Psoas muscle (tissue), 8 donors: ENCODE measurements around the gene TSPAN32. TPM values are rescaled to one million over a fixed set of nuclear protein-coding genes. Genes with fewer than 3 reads are reported as not detected.

Source experiments
- ATAC-seq, 4 donors: fragments of 200-7000 bp; cut with Tn5 transposase; one replicate each; pipeline ENCODE4 v1.9.1; 2020; ENCODE audit warnings: moderate library complexity in 3 of 4, mild to moderate bottlenecking in 2 of 4
- DNase-seq, 2 donors: peaks; one replicate each; pipeline ENCODE4 v3.0.0-alpha.2; 2020
- H3K27ac ChIP-seq: fragments of 200-600 bp; one replicate; pipeline ENCODE4 v1.8.0; 2022
- H3K27me3 ChIP-seq, 3 donors: fragments of 200-600 bp in 1 of 3; one replicate each; pipeline versions ENCODE4 v1.6.1 to v1.8.0; 2013 to 2022; ENCODE audit warnings: low read length in 2 of 3, mild to moderate bottlenecking in 2 of 3, moderate library complexity in 1 of 3; ENCODE audit not compliant: insufficient read depth in 3 of 3
- H3K36me3 ChIP-seq, 2 donors: fragments of 200-600 bp in 1 of 2; one replicate each; pipeline versions ENCODE4 v1.6.1 to v1.8.0; 2013 to 2022; ENCODE audit warnings: low read depth in 1 of 2, mild to moderate bottlenecking in 1 of 2, moderate library complexity in 1 of 2; ENCODE audit not compliant: insufficient read depth in 1 of 2
- H3K4me1 ChIP-seq: fragments of 200-600 bp; one replicate; pipeline ENCODE4 v1.8.0; 2022
- H3K4me3 ChIP-seq: fragments of 200-600 bp; one replicate; pipeline ENCODE4 v1.8.0; 2022; ENCODE audit warnings: mild to moderate bottlenecking
- H3K9me3 ChIP-seq: fragments of 200-600 bp; one replicate; pipeline ENCODE4 v1.8.0; 2022
- CTCF ChIP-seq: fragments of 200-600 bp; IDR thresholded peaks from one replicate; pipeline ENCODE4 v1.8.0; 2022; ENCODE audit warnings: antibody characterized with exemption
- WGBS, 3 donors: extraction: QIAGEN DNeasy Blood & Tissue Kit; methylation state at CpG; one replicate each; pipeline versions ENCODE4 v1.1.6 to v1.1.7; 2013; 5-methylcytosine and 5-hydroxymethylcytosine counted together
- intact Hi-C, 2 donors: fragments of 100-400 bp; cut with DNase I; formaldehyde crosslinking; loops; one replicate each; pipeline versions ENCODE4 v1.11.0 to v1.14.2; 2022
- polyA plus RNA-seq, 3 donors: library from polyadenylated mRNA; stranded (reverse); fragments of 200-250 nt; gene quantifications; one replicate each; pipeline ENCODE4 v1.2.3, GENCODE V29; 2013
- total RNA-seq, 4 donors: library from RNA; stranded (reverse); fragmentation: NEBNext Ultra II Directional in 2 of 4; extraction: Animal tissue kit (Norgen Biotek cat#: 25700) in 2 of 4; gene quantifications; one replicate each; pipeline versions ENCODE4 v1.2.1 to v1.2.4, GENCODE V29; 2021 to 2023
- donor health status: healthy with polysubstance abuse.
- donor health status: DM: no; HTN: no; CAD: no; lungs with moderate emphysema.
- donor health status: Bipolar disorder and iron deficiency.
- donor health status: healthy.
- donor health status: DM: yes; HTN: yes; CAD: no.
- donor health status: DM: no; HTN: no; CAD: no.
- donor health status: DM: no; HTN: no; CAD: no.
- donor health status: DM: yes; HTN: yes; CAD: no.

Gene TSPAN32
- total and polyA plus RNA-seq, 7 donors: 0.04 to 0.56 (median 0.21) TPM; not detected in 1

DNA sequence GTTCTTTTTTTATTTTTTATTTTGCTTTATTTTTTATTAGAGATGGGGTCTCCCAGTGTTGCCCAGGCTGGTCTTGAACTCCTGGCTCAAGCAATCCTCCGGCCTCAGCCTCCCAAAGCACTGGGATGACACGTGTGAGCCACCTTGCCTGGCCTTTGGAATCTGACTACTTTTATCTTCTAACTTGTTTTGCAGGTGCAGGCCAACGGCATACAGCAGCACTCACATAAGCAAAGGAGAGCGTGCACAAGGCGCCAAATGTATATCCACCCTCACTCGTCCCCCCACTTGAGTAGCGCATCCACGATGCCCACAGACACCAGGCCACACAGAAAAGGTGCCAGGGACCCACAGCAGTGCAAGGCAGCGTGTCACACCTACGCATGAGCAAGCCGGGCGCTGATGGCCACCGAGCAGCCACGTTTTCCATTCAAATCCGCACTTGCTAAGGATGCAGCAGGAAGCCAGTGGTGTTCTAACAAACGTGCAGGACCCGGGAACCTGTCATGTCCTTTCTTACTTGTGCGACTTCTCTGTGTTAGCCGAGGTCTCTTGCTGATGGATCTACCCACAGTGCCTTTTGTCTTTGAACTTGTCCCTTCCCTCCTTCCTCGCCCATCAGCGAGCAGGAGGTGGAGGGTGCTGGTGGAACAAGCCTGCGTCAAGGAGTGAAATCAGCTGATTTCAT is 37.3 kb upstream of the TSPAN32 start:
- Histone ChIP-seq H3K4me3 (no peak overlapping the region), H3K36me3 (no peaks in the 10 kb centered on the region), H3K27ac (no peak overlapping the region), H3K9me3 (no peaks in the 10 kb centered on the region), H3K4me1 (no peaks in the 10 kb centered on the region), H3K27me3 (peaks cover 0 to 74% (median 18%) of the 10 kb centered on the region in 3 donors)
- ATAC-seq: no peak
- TF ChIP-seq CTCF: no peak
- 80 to 82% (median 81%) methylated on average over 22 of the region's 22 CpGs for WGBS, 3 donors
- peak in 1 of 2 donors; percentile 23 for DNase-seq
- intact Hi-C loops: no loop called here

DNA sequence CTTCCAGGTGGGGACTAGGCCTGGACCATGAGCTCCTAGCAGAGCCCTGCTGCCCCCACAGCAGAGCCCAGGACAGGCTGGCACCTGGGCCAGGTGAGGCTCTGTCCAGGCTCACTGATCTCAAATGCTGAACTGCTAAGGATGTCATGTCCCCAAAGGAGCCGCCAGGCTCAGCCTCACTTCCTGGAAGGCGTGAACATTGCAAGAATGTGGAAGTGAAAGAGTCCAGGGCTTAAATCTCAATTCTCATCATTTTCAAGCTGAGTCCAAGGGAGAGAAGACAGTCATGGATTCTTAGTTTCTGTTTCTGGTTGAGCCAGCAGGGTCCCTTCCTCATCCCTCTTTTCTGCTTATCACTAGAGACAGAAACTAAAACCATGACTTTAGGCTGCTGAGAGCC is 36.4 kb upstream of the TSPAN32 start:
- no peak for ATAC-seq
- Histone ChIP-seq H3K27me3 (peaks cover 0 to 75% (median 22%) of the 10 kb centered on the region in 3 donors), H3K9me3 (no peaks in the 10 kb centered on the region), H3K4me3 (no peak overlapping the region), H3K4me1 (peaks cover 3% of the 10 kb centered on the region), H3K27ac (no peak overlapping the region), H3K36me3 (no peaks in the 10 kb centered on the region)
- intact Hi-C loops: no loop called here
- WGBS, 3 donors: 45 to 58% (median 45%) methylated on average over 2 of the region's 2 CpGs
- peak in 1 of 2 donors; percentile 54 for DNase-seq
- no peak for TF ChIP-seq CTCF

DNA sequence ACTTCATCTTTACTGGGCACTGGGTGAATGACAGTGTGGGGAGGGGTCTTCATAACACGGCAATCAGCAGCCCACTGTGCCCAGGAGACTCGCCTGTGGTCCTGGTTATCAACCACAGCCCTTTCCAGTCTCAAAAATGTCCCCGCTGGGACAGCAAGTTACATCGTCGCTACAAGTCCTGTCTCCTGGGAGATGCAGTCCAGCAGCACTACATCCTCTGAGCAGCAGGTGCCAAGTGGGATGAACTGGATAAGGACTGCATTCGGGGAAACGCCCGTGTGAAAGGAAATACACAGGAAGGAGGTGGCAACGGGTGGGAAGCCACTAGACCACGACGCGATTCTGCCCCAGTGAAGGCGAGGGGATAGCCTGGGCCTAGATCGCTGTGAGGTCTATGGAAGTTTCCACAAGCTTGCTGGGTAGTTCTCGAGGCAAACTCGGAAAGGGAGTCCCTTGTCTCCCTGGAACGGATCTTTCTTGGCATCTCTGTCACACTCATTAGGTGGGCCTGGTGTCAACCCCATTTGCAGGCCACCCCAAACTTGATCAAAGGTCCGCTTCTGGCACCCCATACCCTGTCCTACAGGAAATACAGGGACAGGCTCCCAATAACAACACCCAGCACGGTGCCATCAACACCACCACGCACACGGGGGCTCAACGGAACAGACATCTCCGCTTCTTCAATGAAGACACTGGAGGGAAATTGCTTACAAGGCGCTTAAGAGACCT is 35.8 kb upstream of the TSPAN32 start:
- no peak for ATAC-seq
- Histone ChIP-seq H3K27ac (no peak overlapping the region), H3K4me1 (peaks cover 4% of the 10 kb centered on the region), H3K4me3 (no peak overlapping the region), H3K36me3 (no peaks in the 10 kb centered on the region), H3K9me3 (no peaks in the 10 kb centered on the region), H3K27me3 (peaks cover 0 to 75% (median 26%) of the 10 kb centered on the region in 3 donors)
- WGBS, 3 donors: 65 to 70% (median 66%) methylated on average over 24 of the region's 24 CpGs
- TF ChIP-seq CTCF: no peak
- intact Hi-C loops: no loop called here
- peak in 1 of 2 donors; percentile 23 for DNase-seq

DNA sequence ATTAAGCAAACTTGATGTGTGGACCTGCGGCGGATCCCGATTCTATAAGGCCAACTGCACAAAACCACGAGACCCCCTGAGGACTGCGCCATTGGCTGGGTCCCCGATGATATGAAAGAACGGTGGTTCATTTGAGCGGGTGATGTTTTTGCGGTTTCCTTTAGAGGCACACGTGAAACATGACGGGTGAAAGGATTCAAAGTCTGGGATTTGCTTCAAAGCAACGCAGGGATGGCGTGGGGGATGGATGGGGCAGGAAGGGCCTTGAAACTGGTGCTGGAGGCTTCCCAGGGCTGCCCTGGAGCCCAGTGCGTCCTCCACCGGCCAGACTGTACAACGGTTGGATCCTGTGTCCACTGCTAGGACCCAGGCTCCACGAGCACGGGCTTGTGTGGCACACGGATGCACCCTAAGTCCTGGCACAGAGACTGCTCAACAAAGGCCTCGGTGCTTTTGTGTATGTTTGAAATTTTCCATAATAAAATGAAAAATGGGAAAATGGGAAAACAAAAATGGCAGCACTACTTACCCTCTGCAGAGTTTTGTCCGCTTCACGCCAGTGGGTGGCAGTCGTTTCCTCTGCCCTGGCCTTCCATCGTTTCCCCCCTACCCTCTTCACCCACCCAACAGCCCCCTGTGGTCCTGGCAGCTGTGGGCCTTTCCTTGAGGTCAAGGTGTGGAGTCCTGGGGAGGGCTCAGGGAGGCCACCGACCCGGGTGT is 35.1 kb upstream of the TSPAN32 start:
- 87 to 89% (median 89%) methylated on average over 26 of the region's 26 CpGs for WGBS, 3 donors
- Histone ChIP-seq H3K27me3 (peaks cover 0 to 77% (median 23%) of the 10 kb centered on the region in 3 donors), H3K27ac (no peak overlapping the region), H3K36me3 (no peaks in the 10 kb centered on the region), H3K4me3 (no peak overlapping the region), H3K4me1 (peaks cover 4% of the 10 kb centered on the region), H3K9me3 (no peaks in the 10 kb centered on the region)
- no peak for TF ChIP-seq CTCF
- DNase-seq (peak in 1 of 2 donors; percentile 25), ATAC-seq (no peak)
- intact Hi-C loops: no loop called here
